HEK293 (cell line): ENCODE data around the gene LIMCH1.

Source experiments
- CTCF ChIA-PET: fragments of 350-600 bp; formaldehyde crosslinking; extraction: SDS; loops from one replicate; lab custom pipeline; 2021; ENCODE audit warnings: antibody characterized with exemption; lab: Yijun Ruan, JAX
- POLR2A ChIA-PET: fragments of 300-600 bp; formaldehyde crosslinking; extraction: SDS; loops from one replicate; lab custom pipeline; 2020; ENCODE audit warnings: antibody characterized with exemption, inconsistent platforms; lab: Yijun Ruan, JAX
- H3K27ac ChIP-seq: fragments of 200-500 bp; sonication (Bioruptor generic); 2 replicates; pipeline ENCODE4 v1.5.1; 2014; ENCODE audit warnings: low read depth, low read length, control low read depth, inconsistent platforms; ENCODE audit errors: extremely low read depth
- H3K36me3 ChIP-seq, 2 experiments: fragments of 200-500 bp in 1 of 2; sonication (Bioruptor generic) in 1 of 2; 1 replicate in 1 of 2; 2 replicates in 1 of 2; pipeline ENCODE4 v1.5.1; 2014 to 2017; ENCODE audit warnings: inconsistent platforms in 2 of 2, low read length in 2 of 2; ENCODE audit not compliant: control insufficient read depth in 2 of 2, insufficient read depth in 1 of 2
- H3K4me1 ChIP-seq: fragments of 200-500 bp; sonication (Bioruptor generic); 2 replicates; pipeline ENCODE4 v1.5.1; 2014; ENCODE audit warnings: mild to moderate bottlenecking, low read length, inconsistent platforms; ENCODE audit not compliant: control insufficient read depth, insufficient read depth
- H3K4me3 ChIP-seq: 2 replicates; pipeline ENCODE4 v1.5.1; 2011; ENCODE audit warnings: low read depth, mild to moderate bottlenecking, control low read depth, low read length, moderate library complexity
- H3K9me3 ChIP-seq: fragments of 200-500 bp; sonication (Bioruptor generic); 2 replicates; pipeline ENCODE4 v1.5.1; 2014; ENCODE audit warnings: low read depth, low read length, inconsistent platforms; ENCODE audit not compliant: control insufficient read depth, insufficient read depth
- FEZF1 ChIP-seq: fragments of 450-650 bp; formaldehyde crosslinking; IDR thresholded peaks from 2 replicates; pipeline ENCODE4 v1.5.1; 2016; ENCODE audit warnings: missing biosample characterization, missing genetic modification characterization
- HOXC10 ChIP-seq: sonication (generic); formaldehyde crosslinking; IDR thresholded peaks from 2 replicates; pipeline ENCODE4 v1.8.1; 2023; ENCODE audit warnings: mild to moderate bottlenecking, missing genetic modification reagents
- KLF16 ChIP-seq: fragments of 450-650 bp; formaldehyde crosslinking; IDR thresholded peaks from 2 replicates; pipeline ENCODE4 v1.5.1; 2017; ENCODE audit warnings: missing biosample characterization, missing genetic modification characterization
- KLF7 ChIP-seq: fragments of 450-650 bp; formaldehyde crosslinking; IDR thresholded peaks from 2 replicates; pipeline ENCODE4 v1.5.1; 2016; ENCODE audit warnings: missing biosample characterization, missing genetic modification characterization, borderline replicate concordance
- OVOL3 ChIP-seq: fragments of 450-650 bp; formaldehyde crosslinking; IDR thresholded peaks from 2 replicates; pipeline ENCODE4 v1.5.1; 2016; ENCODE audit warnings: missing biosample characterization, missing genetic modification characterization
- PBX3 ChIP-seq: sonication (generic); formaldehyde crosslinking; IDR thresholded peaks from 2 replicates; pipeline ENCODE4 v1.8.1; 2022; ENCODE audit warnings: mild to moderate bottlenecking, moderate library complexity, missing genetic modification reagents
- SP3 ChIP-seq: fragments of 450-650 bp; formaldehyde crosslinking; IDR thresholded peaks from 2 replicates; pipeline ENCODE4 v1.5.1; 2016; ENCODE audit warnings: missing biosample characterization, missing genetic modification characterization
- ZBTB17 ChIP-seq: fragments of 450-650 bp; formaldehyde crosslinking; IDR thresholded peaks from 2 replicates; pipeline ENCODE4 v1.5.1; 2016; ENCODE audit warnings: missing biosample characterization, missing genetic modification characterization
- ZBTB7A ChIP-seq: fragments of 450-650 bp; formaldehyde crosslinking; IDR thresholded peaks from 2 replicates; pipeline ENCODE4 v1.5.1; 2016; ENCODE audit warnings: low read depth, missing biosample characterization, missing genetic modification characterization
- ZBTB8A ChIP-seq: fragments of 450-650 bp; formaldehyde crosslinking; IDR thresholded peaks from 2 replicates; pipeline ENCODE4 v1.5.1; 2016; ENCODE audit warnings: missing biosample characterization, missing genetic modification characterization
- ZNF112 ChIP-seq: fragments of 450-650 bp; formaldehyde crosslinking; IDR thresholded peaks from 2 replicates; pipeline ENCODE4 v1.5.0; 2017; ENCODE audit warnings: missing biosample characterization, missing genetic modification characterization
- ZNF133 ChIP-seq: fragments of 450-650 bp; formaldehyde crosslinking; IDR thresholded peaks from 2 replicates; pipeline ENCODE4 v1.5.1; 2016; ENCODE audit warnings: missing biosample characterization, missing genetic modification characterization
- ZNF138 ChIP-seq: fragments of 450-650 bp; formaldehyde crosslinking; IDR thresholded peaks from 2 replicates; pipeline ENCODE4 v1.5.1; 2016; ENCODE audit warnings: missing biosample characterization, missing genetic modification characterization, borderline replicate concordance
- ZNF157 ChIP-seq: fragments of 450-650 bp; formaldehyde crosslinking; IDR thresholded peaks from 2 replicates; pipeline ENCODE4 v1.5.1; 2016; ENCODE audit warnings: missing biosample characterization, missing genetic modification characterization
- ZNF175 ChIP-seq: fragments of 450-650 bp; formaldehyde crosslinking; IDR thresholded peaks from 2 replicates; pipeline ENCODE4 v1.5.1; 2016; ENCODE audit warnings: missing biosample characterization, missing genetic modification characterization
- ZNF18 ChIP-seq: fragments of 450-650 bp; formaldehyde crosslinking; IDR thresholded peaks from 2 replicates; pipeline ENCODE4 v1.5.1; 2016; ENCODE audit warnings: missing biosample characterization, missing genetic modification characterization
- ZNF184 ChIP-seq: fragments of 450-650 bp; IDR thresholded peaks from 2 replicates; pipeline ENCODE4 v1.5.1; 2018; ENCODE audit warnings: missing biosample characterization, mild to moderate bottlenecking, missing genetic modification characterization
- ZNF214 ChIP-seq: fragments of 450-650 bp; formaldehyde crosslinking; IDR thresholded peaks from 2 replicates; pipeline ENCODE4 v1.5.1; 2017; ENCODE audit warnings: missing biosample characterization, mild to moderate bottlenecking, missing genetic modification characterization, borderline replicate concordance
- ZNF248 ChIP-seq: fragments of 450-650 bp; formaldehyde crosslinking; IDR thresholded peaks from 2 replicates; pipeline ENCODE4 v1.5.1; 2017; ENCODE audit warnings: missing biosample characterization, missing genetic modification characterization
- ZNF324 ChIP-seq: fragments of 450-650 bp; formaldehyde crosslinking; IDR thresholded peaks from 2 replicates; pipeline ENCODE4 v1.5.1; 2016; ENCODE audit warnings: missing biosample characterization, missing genetic modification characterization
- ZNF341 ChIP-seq: fragments of 450-650 bp; formaldehyde crosslinking; IDR thresholded peaks from 2 replicates; pipeline ENCODE4; 2016; ENCODE audit warnings: low read depth, missing biosample characterization, missing genetic modification characterization
- ZNF366 ChIP-seq: fragments of 450-650 bp; formaldehyde crosslinking; conservative IDR thresholded peaks from 2 replicates; pipeline ENCODE4 v1.5.1; 2016; ENCODE audit warnings: missing biosample characterization, missing genetic modification characterization
- ZNF391 ChIP-seq: fragments of 450-650 bp; formaldehyde crosslinking; IDR thresholded peaks from 2 replicates; pipeline ENCODE4 v1.5.1; 2016; ENCODE audit warnings: low read depth, missing biosample characterization, missing genetic modification characterization, borderline replicate concordance
- ZNF473 ChIP-seq: fragments of 450-650 bp; formaldehyde crosslinking; IDR thresholded peaks from 2 replicates; pipeline ENCODE4 v1.5.1; 2017; ENCODE audit warnings: missing biosample characterization, missing genetic modification characterization
- ZNF48 ChIP-seq: fragments of 450-650 bp; formaldehyde crosslinking; IDR thresholded peaks from 2 replicates; pipeline ENCODE4 v1.5.1; 2016; ENCODE audit warnings: missing biosample characterization, missing genetic modification characterization
- ZNF514 ChIP-seq: fragments of 450-650 bp; formaldehyde crosslinking; IDR thresholded peaks from 2 replicates; pipeline ENCODE4 v1.5.1; 2016; ENCODE audit warnings: missing biosample characterization, missing genetic modification characterization
- ZNF558 ChIP-seq: fragments of 450-650 bp; formaldehyde crosslinking; IDR thresholded peaks from 2 replicates; pipeline ENCODE4 v1.5.1; 2016; ENCODE audit warnings: missing biosample characterization, missing genetic modification characterization
- ZNF560 ChIP-seq: fragments of 450-650 bp; formaldehyde crosslinking; IDR thresholded peaks from 2 replicates; pipeline ENCODE4 v1.5.1; 2017; ENCODE audit warnings: missing biosample characterization, missing genetic modification characterization, borderline replicate concordance
- ZNF623 ChIP-seq: fragments of 450-650 bp; formaldehyde crosslinking; IDR thresholded peaks from 2 replicates; pipeline ENCODE4 v1.5.1; 2016; ENCODE audit warnings: missing biosample characterization, missing genetic modification characterization
- ZNF629 ChIP-seq: fragments of 450-650 bp; formaldehyde crosslinking; IDR thresholded peaks from 2 replicates; pipeline ENCODE4 v1.5.1; 2017; ENCODE audit warnings: missing biosample characterization, missing genetic modification characterization
- ZNF677 ChIP-seq: fragments of 450-650 bp; IDR thresholded peaks from 2 replicates; pipeline ENCODE4 v1.5.0; 2018; ENCODE audit warnings: missing biosample characterization, mild to moderate bottlenecking, missing genetic modification characterization, moderate library complexity
- ZNF704 ChIP-seq: fragments of 450-650 bp; formaldehyde crosslinking; IDR thresholded peaks from 2 replicates; pipeline ENCODE4 v1.5.1; 2016; ENCODE audit warnings: missing biosample characterization, missing genetic modification characterization
- ZSCAN18 ChIP-seq: fragments of 450-650 bp; formaldehyde crosslinking; IDR thresholded peaks from 2 replicates; pipeline ENCODE4 v1.5.1; 2016; ENCODE audit warnings: missing biosample characterization, missing genetic modification characterization
- ZSCAN30 ChIP-seq: fragments of 450-650 bp; IDR thresholded peaks from 2 replicates; pipeline ENCODE4 v1.5.1; 2018; ENCODE audit warnings: missing biosample characterization, mild to moderate bottlenecking, missing genetic modification characterization, moderate library complexity
- ZXDB ChIP-seq: fragments of 450-650 bp; formaldehyde crosslinking; IDR thresholded peaks from 2 replicates; pipeline ENCODE4 v1.5.1; 2016; ENCODE audit warnings: missing biosample characterization, missing genetic modification characterization

The LIMCH1 gene

GRCh38 chr4:41727861-41728572, 190.1 kb downstream of the LIMCH1 start:
- H3K4me3 ChIP-seq: no peak overlapping the region
- no peak for TF ChIP-seq ZNF560 (tag by site-specific recombination)
- TF ChIP-seq ZNF157 (tag by site-specific recombination): no peak
- no peak for TF ChIP-seq ZNF48 (tag by site-specific recombination)
- TF ChIP-seq OVOL3 (tag by site-specific recombination): no peak
- TF ChIP-seq ZNF391 (tag by site-specific recombination): no peak
- no peak for TF ChIP-seq KLF7
- TF ChIP-seq ZNF558 (tag by site-specific recombination): no peak
- no peak for TF ChIP-seq HOXC10 (CRISPR knock-in tag)
- TF ChIP-seq PBX3 (CRISPR knock-in tag): no peak
- TF ChIP-seq ZNF112: no peak
- TF ChIP-seq ZSCAN30 (tag by site-specific recombination): no peak
- no peak for TF ChIP-seq ZXDB (tag by site-specific recombination)
- TF ChIP-seq ZNF175 (tag by site-specific recombination): no peak
- no peak for TF ChIP-seq ZNF473 (tag by site-specific recombination)
- TF ChIP-seq ZNF629 (tag by site-specific recombination): no peak
- no peak for TF ChIP-seq ZNF366 (tag by site-specific recombination)
- TF ChIP-seq ZNF133 (tag by site-specific recombination): no peak
- no peak for TF ChIP-seq ZNF18
- ChIA-PET CTCF (interaction anchor here (0.5 to 1.4 kb wide), 3 partner anchors 83 to 167 kb away, joined by 3 to 5 read pairs (median 4); no protein-coding TSS in a partner anchor), POLR2A (no interaction called here)
- H3K36me3 ChIP-seq: no peaks in the 10 kb centered on the region
- H3K4me1 ChIP-seq: no peaks in the 10 kb centered on the region
- no peaks in the 10 kb centered on the region for H3K9me3 ChIP-seq
- no peak overlapping the region for H3K27ac ChIP-seq

GRCh38 chr4:41728573-41728913, 190.6 kb downstream of the LIMCH1 start:
- Histone ChIP-seq H3K4me3 (no peak overlapping the region), H3K27ac (no peak overlapping the region), H3K4me1 (no peaks in the 10 kb centered on the region), H3K36me3 (no peaks in the 10 kb centered on the region), H3K9me3 (no peaks in the 10 kb centered on the region)
- ChIA-PET POLR2A (no interaction called here), CTCF (interaction anchor here (1.4 kb wide), 1 partner anchor 160 kb away, joined by 4 read pairs; no protein-coding TSS in a partner anchor)
- TF ChIP-seq ZNF623 (tag by site-specific recombination): no peak
- TF ChIP-seq ZNF214 (tag by site-specific recombination): no peak
- TF ChIP-seq ZBTB8A (tag by site-specific recombination): no peak
- no peak for TF ChIP-seq ZNF184 (tag by site-specific recombination)
- no peak for TF ChIP-seq ZNF324 (tag by site-specific recombination)
- no peak for TF ChIP-seq SP3
- TF ChIP-seq ZSCAN18 (tag by site-specific recombination): no peak
- TF ChIP-seq ZNF341 (tag by site-specific recombination): no peak
- TF ChIP-seq ZNF514 (tag by site-specific recombination): no peak
- TF ChIP-seq FEZF1 (tag by site-specific recombination): no peak
- no peak for TF ChIP-seq ZBTB7A
- TF ChIP-seq ZBTB17 (tag by site-specific recombination): no peak
- TF ChIP-seq KLF16 (tag by site-specific recombination): no peak
- TF ChIP-seq ZNF138 (tag by site-specific recombination): no peak
- TF ChIP-seq ZNF248 (tag by site-specific recombination): no peak
- no peak for TF ChIP-seq ZNF677 (tag by site-specific recombination)
- TF ChIP-seq ZNF704 (tag by site-specific recombination): no peak
